Umbilical cord (tissue), 2 donors: ENCODE results near the gene BRIP1. TPM values are rescaled to one million over a fixed set of nuclear protein-coding genes. Genes with fewer than 3 reads are reported as not detected.

Experiments used
- DNase-seq: peaks from one replicate; pipeline ENCODE4 v3.0.0-alpha.2; 2015; ENCODE audit warnings: low spot score
- total RNA-seq: library from RNA; depleted of rRNA; stranded (reverse); fragments of >200 nt; gene quantifications from one replicate; pipeline ENCODE4 v1.2.3, GENCODE V29; 2014; ENCODE audit warnings: low replicate concordance; ENCODE audit not compliant: insufficient read depth

The BRIP1 gene
- total RNA-seq, 1 donor from 2014 or later = 10.6 TPM

GRCh38 chr17:61634942-61635538 is 228.3 kb downstream of the BRIP1 start:
- DNase-seq = no peak

- DNase-seq = no peak
Measured at GRCh38 chr17:61634011-61634539, 229.3 kb downstream of the BRIP1 start.

GRCh38 chr17:61632826-61633225 is 230.5 kb downstream of the BRIP1 start:
- DNase-seq = no peak

GRCh38 chr17:61631800-61632199 is 231.5 kb downstream of the BRIP1 start:
- DNase-seq = no peak

Other genes starting within 250 kb of the BRIP1 start
- 11.3 TPM for gene INTS2, start 64.5 kb upstream of the BRIP1 start, total RNA-seq
- gene MED13, start 201.8 kb upstream of the BRIP1 start, total RNA-seq = 40.0 TPM